H4 (cell line): ENCODE measurements around the gene RBMX2. TPM values are rescaled to one million over a fixed set of nuclear protein-coding genes. Genes with fewer than 3 reads are reported as not detected.
"Not testable (repeated sequence)": the region's sequence is repeated elsewhere in the genome, so short reads cannot be mapped to it uniquely, and the experiment has no call there.

Source experiments
- DNase-seq: peaks from one replicate; pipeline ENCODE4 v3.0.0-alpha.2; 2015; ENCODE audit warnings: low spot score
- total RNA-seq: library from RNA; depleted of rRNA; stranded (reverse); fragments of >200 nt; shearing (Covaris generic); gene quantifications from 2 replicates; pipeline ENCODE4 v1.2.3, GENCODE V29; 2014; rRNA removed

The RBMX2 gene, protein sequence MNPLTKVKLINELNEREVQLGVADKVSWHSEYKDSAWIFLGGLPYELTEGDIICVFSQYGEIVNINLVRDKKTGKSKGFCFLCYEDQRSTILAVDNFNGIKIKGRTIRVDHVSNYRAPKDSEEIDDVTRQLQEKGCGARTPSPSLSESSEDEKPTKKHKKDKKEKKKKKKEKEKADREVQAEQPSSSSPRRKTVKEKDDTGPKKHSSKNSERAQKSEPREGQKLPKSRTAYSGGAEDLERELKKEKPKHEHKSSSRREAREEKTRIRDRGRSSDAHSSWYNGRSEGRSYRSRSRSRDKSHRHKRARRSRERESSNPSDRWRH
- total RNA-seq = 39.8 and 45.6 TPM in 2 replicates

DNA sequence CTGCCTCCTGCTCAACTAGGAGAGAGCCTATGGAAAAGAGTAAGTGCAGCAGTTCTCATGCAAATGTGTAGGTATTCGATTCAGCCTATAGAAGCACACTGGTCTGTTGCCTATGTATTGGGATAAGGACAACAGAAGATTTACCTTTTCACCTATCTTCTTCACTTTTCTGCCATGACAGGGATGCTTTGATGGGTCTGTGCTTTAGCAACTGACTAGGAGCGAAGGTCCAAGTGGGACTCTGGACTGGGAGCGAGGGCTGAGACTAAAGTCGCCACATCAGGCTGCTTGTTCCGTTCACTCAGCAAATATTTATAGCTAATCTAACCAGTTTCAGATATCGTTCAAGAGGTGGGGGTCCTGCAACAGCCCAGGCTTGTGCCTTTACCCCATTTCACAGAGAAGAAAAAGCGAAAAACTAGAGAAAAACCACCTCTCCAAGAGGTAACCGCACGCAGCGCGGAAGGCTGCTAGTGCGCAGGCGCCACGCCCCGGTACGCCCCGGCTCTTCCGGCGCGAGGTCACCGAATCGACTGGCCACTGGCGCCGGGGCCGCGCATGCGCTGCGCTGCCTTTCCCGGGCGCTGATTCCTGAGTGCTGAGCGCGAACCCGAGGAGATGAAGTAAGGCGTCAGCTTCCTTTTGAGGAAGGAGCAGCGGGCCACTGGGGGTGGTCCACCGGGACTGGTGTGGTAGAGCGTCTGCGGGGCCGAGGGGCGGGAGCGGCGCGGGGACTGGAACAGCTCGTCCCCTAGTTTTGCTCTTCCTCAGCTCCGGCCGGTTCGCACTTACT lies at the start of gene RBMX2:
Gene RBMX2 (plus strand): TSS at position 573 of the 793 bp plus-strand sequence. CDS start 46 bp downstream, at position 619.
- peak; percentile 66 for DNase-seq

DNA sequence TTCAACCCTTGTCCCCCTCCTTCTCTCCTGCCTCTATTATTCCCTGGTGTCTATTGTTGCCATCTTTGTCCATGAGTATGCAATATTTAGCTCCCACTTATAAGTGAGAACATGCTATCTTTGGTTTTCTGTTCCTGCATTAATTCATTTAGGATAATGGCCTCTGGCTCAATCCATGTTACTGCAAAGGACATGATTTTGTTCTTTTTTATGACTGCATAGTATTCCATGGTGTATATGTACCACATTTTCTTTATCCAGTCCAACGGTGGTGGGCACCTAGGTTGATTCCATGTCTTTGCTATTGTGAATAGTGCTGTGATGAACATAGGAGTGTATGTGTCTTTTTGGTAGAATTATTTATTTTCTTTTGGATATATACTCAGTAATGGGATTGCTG lies 49.7 kb upstream of the RBMX2 start:
- not testable (repeated sequence) for DNase-seq

DNA sequence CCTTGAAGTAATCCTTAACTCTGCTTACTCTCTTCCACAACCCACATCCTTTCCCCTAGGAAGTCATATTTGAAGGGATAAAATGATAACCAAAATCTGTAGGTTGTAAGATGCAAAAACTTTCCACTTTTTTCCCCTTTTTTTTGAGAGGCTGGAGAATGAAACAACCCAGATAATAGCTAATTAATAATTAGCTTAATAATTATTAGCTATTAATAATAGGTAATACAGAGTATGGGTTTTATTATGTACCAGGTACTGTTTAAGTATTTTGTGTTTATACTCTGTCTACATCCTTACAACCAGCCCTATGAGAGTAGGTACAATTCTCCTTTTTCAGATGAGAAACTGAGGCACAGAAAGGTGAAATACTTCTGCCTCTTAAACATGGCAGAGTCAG lies 25.7 kb upstream of the RBMX2 start:
- no peak for DNase-seq

DNA sequence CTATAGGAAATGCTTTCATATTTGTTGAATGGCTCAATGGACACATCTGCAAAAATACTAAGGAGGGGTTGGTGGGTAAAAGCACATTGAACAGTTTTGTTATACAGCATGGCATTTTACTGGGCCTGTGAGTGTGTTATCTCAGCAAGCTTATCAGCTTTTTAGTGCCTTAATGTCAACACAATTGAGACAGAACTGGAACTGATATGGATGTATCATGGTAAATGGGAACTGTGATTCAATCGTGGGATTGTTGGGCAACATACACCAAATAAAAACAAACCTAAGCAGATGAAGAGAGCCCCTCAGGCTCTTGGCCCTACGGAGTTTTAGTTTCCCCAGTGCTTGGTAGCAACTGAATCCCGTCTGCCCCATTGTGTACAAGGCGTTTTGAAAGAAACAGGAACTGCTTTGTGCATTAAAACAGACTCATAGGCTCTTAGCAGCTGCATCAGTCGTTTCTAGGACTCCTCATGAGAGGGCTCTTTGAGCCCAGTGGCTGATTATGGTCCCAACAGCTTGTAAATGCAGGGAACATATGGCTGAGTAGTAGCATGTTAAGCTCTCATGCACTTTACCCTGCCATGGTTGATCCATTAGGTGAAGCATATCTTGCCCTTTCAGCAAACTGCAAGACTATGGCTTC lies 23.6 kb upstream of the RBMX2 start:
- DNase-seq = no peak

DNA sequence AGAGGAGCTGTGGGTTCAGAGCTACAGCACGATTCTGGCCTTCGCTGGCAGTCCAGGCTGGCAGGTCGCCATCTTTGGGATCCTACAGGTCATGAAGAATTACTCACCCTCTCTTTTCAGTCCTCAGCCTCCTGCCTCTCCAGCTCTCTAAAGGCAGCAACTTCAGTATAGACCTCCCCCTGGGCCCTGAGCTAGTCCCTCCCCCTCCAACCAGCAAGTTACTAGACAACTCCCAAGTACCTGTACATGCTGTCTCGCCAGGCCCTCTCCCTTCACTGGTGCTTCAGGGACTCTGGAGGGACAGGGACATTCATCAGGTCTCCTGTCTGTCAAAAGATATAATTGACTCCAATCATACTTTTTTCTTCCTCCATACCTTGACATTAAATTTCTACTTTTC lies 16.3 kb upstream of the RBMX2 start, which contains the start of gene GPR119:
Gene GPR119 (minus strand): TSS at position 155 of the 400 bp plus-strand sequence. CDS start 227 bp downstream, outside the sequence.
- DNase-seq = no peak

DNA sequence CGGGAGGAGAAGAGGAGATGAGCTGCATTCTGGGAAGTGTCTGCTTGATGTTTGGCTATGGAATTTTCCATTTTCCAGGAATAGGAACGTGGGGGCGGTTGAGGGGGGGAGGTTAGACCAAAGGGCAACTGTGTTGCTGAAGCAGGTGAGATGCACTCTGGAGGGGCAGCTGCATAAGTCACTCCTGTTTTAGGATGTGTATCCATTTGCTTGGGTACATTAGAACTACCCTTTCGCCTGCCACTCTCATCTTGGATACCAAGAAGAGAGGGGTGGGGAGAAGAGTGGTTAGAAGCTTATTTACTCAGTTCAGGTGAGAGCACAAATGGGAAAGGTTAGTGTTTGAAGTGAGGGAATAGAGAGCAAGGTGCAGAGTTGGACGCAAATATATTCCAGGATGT lies 15.4 kb upstream of the RBMX2 start:
- no peak for DNase-seq

DNA sequence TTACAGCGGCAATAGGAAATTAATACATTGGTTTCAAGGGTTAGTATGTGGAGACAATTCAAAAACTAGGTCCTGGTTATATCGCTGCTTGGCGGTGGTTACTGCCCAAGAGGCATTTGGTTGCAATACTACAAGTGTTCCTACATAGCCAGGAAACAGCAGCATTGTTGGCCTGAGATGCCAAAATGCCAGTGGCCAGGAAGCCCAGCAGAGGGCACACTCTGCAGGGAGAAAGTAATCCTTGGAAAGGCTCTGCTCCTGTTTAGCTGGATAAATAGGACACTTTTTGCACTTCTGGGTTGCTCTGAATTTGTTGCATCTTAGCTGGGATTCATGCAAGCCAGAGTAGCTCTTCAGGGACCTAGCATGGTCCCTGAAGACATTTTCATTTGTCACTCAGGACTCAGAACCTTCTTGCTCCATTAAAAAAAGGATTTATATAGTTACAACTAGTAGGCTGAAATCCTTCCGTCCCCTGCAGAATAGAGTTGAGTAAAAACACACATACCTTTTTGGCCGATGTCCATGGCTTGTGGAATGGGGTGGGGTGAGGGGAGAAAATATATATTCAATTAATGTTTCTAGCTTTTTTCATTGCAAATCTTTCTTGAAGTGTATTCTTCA lies 8.2 kb upstream of the RBMX2 start:
- DNase-seq = peak; percentile 36

DNA sequence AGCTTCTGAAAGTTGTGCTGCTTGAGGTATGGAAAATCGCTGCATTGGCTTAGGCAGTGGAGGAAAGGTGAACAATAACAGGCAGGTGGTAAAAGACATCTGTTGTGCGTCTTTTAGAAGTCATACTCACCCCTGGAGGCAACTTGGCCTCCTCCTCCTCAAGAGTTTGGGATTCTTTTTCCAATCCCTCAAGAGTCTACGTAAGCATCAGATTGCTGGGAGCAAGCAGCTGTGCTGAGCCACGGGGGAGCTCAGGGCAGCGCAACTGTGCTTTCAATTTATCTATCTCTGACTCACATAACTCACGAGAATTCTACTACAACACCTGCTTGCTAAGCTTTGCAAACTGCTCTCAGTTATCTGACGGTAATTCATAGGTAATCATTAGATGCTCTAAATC lies 6.4 kb upstream of the RBMX2 start:
- no peak for DNase-seq

DNA sequence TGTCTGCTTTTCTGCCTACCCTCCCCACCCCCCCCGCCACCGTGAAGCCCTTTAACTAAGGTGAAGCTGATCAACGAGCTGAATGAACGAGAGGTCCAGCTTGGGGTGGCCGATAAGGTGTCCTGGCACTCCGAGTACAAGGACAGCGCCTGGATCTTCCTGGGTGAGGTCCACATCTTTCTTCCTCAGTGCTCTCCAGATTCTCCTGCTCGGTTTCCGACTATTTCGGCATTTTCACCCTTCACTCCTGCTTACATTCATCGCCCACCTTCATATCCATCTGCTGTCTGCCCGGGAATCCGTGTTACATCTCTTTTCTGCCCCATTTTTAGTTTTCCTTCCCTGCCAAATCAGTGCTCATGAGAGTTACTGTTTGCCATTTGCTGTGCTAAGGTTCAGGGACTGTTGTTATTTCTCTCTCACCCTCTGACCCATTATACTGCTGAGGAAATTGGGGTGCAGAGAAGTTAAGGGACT lies 459 bp downstream of the RBMX2 start:
- DNase-seq = no peak

DNA sequence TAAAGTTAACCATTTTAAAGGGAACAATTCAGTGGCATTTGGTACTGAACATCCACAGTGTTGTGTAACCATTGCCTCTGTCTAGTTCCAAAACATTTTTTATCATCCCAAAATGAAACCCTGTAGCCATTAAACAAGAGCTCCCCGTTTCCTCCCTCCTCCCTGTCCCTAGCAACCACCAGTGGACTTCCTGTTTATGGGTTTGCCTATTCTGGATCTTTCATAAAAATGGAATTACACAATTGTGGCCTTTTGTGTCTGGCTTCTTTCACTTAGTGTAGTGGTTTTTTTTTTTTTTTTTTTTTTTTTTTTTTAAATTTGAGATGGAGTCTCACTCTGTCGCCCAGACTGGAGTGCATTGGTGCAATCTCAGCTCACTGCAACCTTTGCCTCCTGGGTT lies 11.6 kb downstream of the RBMX2 start:
- no peak for DNase-seq

DNA sequence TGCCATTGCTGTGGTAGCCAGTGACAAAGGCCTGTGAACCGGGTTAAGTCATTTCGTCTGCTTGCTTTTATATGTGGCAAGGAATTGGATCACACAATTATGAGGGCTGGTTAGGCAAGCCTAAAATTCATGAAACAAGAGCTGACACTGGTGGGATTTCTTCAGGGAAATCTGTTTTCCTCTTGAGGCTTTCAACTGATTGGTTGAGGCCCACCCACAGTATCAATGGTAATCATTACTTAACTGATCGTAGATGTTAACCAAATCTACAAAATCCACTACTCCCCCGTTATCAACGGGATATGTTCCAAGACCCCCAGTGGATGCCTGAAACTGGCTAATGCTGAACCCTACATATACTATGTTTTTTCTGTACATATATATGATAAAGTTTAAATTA lies 13.0 kb downstream of the RBMX2 start:
- no peak for DNase-seq

DNA sequence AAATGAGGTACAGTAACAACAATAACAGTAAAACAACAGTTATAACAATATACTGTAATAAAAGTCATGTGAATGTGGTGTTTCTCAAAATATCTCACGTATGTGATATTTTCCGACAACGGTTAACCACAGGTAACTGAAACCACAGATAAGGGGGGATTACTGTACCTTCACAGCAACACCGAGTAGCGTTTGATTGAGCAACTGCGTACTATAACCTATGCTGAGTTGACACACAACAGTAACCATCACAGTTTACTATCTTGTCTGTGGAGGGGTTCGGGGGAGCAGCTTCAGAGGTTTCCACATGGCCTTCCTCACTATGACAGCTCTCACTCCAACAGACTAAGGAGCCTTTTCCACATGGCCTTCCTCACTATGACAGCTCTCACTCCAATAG lies 13.4 kb downstream of the RBMX2 start:
- no peak for DNase-seq

DNA sequence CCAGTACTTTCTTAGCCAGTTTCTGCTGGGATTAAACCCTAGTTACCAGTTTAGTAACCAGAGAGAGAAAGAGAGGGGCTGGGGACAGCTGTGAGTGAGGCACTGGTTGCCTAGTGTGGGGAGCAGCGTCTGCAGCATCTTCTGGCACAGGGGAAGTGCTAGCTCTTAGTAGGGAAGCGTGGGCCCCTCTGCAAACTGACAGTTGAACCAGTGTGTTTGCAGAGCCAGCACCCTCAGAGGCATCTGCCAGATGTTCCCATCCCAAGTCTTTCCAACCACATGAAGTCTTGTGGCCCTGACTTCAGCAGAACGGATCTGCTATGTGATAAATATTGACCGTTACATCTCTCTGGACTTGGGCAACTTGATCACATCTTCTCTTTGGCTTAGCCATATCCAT lies 15.0 kb downstream of the RBMX2 start:
- DNase-seq = no peak

DNA sequence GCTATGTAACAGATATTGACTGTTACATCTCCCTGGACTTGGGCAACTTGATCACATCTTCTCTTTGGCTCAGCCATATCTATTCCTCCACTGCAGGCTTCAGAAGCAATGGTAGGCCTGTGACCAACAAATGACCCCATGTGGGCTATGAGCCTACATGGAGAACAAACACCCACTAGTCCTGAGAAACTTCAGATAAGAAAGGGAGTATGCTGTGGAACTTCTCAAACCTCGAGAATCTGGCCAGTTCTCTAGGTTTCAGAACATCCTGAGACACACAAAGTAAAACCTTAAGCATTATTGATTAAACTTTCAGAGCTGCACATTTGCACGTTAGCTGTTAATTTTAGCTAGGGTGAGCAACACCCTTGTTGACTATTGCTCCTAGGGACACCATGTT lies 16.3 kb downstream of the RBMX2 start:
- DNase-seq = no peak

DNA sequence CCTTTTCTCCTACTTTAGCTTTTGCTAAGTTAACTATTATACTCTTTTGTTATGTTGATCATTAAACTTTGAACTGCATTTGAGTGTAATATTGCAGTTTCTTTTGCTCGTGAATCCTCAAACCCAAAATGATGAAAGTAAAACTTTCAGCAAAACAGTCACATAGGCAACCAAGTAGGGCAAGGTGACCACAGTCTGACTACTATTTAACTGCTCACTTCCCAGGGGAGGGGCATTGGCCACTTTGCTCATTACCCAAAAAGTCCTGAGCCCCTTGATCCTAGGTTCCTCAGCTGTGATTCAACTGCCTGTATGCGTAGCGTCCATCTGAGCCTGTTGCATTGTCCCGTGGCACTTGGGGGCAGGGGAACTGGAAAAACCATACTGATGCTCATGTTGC lies 17.0 kb downstream of the RBMX2 start:
- no peak for DNase-seq

DNA sequence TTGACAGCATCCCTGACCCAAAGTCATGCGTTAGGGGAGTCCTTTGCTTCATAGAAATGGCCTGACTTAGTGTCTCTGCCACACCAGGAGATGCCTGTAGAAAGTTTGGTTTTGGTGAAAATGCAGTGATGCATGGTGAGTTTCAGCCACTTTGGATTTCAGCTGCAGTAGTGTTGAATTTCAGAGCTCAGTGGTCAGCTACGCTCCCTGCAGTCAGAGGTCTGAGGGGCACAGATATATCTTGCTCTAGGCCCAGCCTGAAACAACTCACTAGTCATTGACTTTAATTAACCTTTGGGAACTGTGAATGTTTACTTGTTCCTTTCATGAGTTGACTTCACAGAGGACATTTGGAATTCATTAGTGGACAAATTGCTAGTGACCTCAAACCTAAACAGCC lies 17.5 kb downstream of the RBMX2 start:
- no peak for DNase-seq

DNA sequence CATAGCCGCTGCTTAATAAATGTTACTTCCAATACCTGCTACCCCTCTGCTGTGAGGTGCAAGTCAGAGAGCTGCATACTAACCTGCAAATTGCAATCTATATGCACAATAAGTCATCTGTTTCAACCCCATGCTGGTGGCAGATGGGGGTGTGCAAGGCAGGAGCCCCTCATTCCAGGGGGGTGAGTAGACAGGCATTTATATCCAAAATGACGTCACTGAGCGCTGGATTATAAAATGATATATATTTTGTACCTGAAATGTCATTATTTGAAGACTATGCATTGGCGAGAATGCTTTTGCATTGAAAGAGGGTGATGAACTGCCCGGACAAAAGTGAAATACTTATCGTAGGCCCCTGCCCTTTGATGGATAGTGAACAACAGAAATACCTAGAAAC lies 24.7 kb downstream of the RBMX2 start:
- DNase-seq = no peak

DNA sequence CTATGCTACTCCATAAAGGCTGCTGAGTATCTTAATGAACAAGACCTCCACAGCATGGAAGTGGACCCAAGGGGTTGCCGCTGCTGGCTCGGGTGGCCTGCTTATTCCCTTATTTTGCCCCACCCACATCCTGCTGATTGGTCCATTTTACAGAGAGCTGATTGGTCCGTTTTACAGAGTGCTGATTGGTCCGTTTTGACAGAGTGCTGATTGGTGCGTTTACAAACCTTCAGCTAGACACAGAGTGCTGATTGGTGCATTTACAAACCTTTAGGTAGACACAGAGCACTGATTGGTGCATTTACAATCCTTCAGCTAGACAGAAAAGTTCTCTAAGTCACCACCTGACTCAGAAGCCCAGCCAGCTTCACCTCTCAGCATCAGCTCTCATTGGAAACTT lies 27.4 kb downstream of the RBMX2 start:
- DNase-seq = not testable (repeated sequence)

DNA sequence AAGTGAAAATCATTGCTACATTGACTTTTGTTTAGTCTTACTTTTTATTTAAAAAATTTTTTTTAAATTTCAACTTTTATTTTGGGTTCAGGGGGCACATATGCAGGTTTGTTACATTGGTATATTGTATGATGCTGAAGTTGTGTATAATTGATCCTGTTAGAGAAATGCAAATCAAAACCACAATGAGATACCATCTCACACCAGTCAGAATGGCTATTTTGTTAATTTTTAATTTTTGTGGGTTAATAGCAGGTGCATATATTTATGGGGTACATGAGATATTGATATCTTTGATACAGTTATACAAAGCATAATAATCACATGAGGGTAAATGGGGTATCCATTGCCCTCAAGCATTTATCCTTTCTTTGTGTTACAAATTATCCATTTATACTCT lies 34.1 kb downstream of the RBMX2 start:
- DNase-seq = no peak

DNA sequence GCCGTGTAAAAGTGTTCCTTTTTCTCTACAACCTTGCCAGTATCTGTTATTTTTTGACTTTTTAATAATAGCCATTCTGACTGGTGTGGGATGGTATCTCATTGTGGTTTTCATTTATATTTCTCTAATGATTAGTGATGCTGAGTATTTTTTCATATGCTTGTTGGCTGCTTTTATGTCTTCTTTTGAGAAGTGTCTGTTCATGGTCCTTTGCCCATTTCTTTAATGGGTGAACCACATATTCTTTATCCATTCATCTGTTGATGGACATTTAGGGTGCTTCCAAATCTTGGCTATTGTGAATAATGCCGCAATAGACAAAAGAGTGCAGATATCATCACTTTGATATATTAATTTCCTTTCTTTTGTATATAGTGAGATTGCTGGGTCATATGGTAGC lies 36.2 kb downstream of the RBMX2 start:
- DNase-seq = not testable (repeated sequence)

DNA sequence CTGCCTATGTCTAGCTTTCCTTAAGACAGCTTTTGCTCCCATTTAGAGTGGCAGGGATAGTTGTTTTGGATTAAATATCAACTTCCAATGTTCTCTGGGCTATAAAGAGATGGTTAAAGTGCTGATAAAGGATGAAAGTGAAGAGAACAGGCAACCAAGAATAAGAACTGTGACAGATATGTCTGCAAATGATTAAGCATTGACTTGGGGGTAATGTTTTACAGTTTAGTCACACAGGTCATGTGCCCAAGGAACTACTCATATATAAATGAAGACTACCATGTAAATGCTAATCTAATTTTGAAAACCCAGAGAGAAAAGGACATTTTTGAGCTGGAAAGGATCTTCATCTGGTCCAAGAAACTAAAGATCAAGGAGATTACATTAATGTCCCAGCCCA lies 42.1 kb downstream of the RBMX2 start:
- no peak for DNase-seq
